CD14-positive monocyte (primary cell): Measurements from ENCODE around the gene FNDC1. TPM values are rescaled to one million over a fixed set of nuclear protein-coding genes. Genes with fewer than 3 reads are reported as not detected.
A peak's percentile ranks its signal among the peaks of the same experiment; 100 is the strongest.

ENCODE experiments used
- DNase-seq, 3 donors: peaks; one replicate each; pipeline ENCODE4 v3.0.0-alpha.2; 2011 to 2022
- H2AFZ ChIP-seq: 2 replicates; pipeline ENCODE4 v1.6.0; 2012; ENCODE audit warnings: mild to moderate bottlenecking, low read depth, low read length, inconsistent platforms; ENCODE audit not compliant: insufficient read depth, poor library complexity, severe bottlenecking
- H3K27ac ChIP-seq, 2 donors: 1 replicate in 1 of 2; 2 replicates in 1 of 2; pipeline ENCODE4 v1.5.1; 2012 to 2013; ENCODE audit warnings: low read length in 2 of 2, control low read depth in 1 of 2, inconsistent platforms in 1 of 2, low read depth in 1 of 2, mild to moderate bottlenecking in 1 of 2
- H3K27me3 ChIP-seq, 2 donors: one replicate each; pipeline versions ENCODE4 v1.6.0 to v1.6.1; 2011 to 2013; ENCODE audit warnings: low read length in 2 of 2; ENCODE audit not compliant: control insufficient read depth in 2 of 2, insufficient read depth in 2 of 2
- H3K36me3 ChIP-seq, 2 donors: replicated peaks in 1 of 2; 1 replicate in 1 of 2; 2 replicates in 1 of 2; pipeline versions ENCODE4 v1.5.1 to v1.6.1; 2012 to 2013; ENCODE audit warnings: low read length in 2 of 2, control low read depth in 1 of 2, inconsistent platforms in 1 of 2, mild to moderate bottlenecking in 1 of 2; ENCODE audit not compliant: insufficient read depth in 2 of 2, control insufficient read depth in 1 of 2
- H3K4me1 ChIP-seq, 2 donors: 1 replicate in 1 of 2; 2 replicates in 1 of 2; pipeline versions ENCODE4 v1.5.1 to v1.6.1; 2012 to 2013; ENCODE audit warnings: low read length in 2 of 2, control low read depth in 1 of 2, inconsistent platforms in 1 of 2, mild to moderate bottlenecking in 1 of 2, moderate library complexity in 1 of 2; ENCODE audit not compliant: insufficient read depth in 2 of 2, control insufficient read depth in 1 of 2
- H3K4me2 ChIP-seq: replicated peaks from 2 replicates; pipeline ENCODE3; 2012; ENCODE audit warnings: low read length, moderate library complexity, mild to moderate bottlenecking; ENCODE audit not compliant: poor library complexity, severe bottlenecking; ENCODE audit errors: extremely low read depth
- H3K4me3 ChIP-seq, 3 experiments: fragments of 200-600 bp in 1 of 3; sonication (generic) in 1 of 3; replicated peaks in 1 of 3; 1 replicate in 2 of 3; 2 replicates in 1 of 3; pipeline ENCODE4 v1.5.1; 2011 to 2013; ENCODE audit warnings: low read length in 3 of 3, mild to moderate bottlenecking in 3 of 3, control low read depth in 2 of 3, low read depth in 2 of 3, inconsistent platforms in 1 of 3, moderate library complexity in 1 of 3
- H3K79me2 ChIP-seq: 2 replicates; pipeline ENCODE4 v1.6.0; 2012; ENCODE audit warnings: mild to moderate bottlenecking, control low read depth, inconsistent platforms, low read length, moderate library complexity; ENCODE audit not compliant: insufficient read depth
- H3K9ac ChIP-seq: 2 replicates; pipeline ENCODE4 v1.6.0; 2017; ENCODE audit warnings: low read length, mild to moderate bottlenecking; ENCODE audit not compliant: insufficient read depth, poor library complexity, severe bottlenecking
- H3K9me3 ChIP-seq, 2 donors: replicated peaks in 1 of 2; 1 replicate in 1 of 2; 2 replicates in 1 of 2; pipeline versions ENCODE4 v1.5.1 to v1.6.1; 2012 to 2013; ENCODE audit warnings: low read length in 2 of 2, control low read depth in 1 of 2; ENCODE audit not compliant: control insufficient read depth in 1 of 2, insufficient read depth in 1 of 2
- H4K20me1 ChIP-seq: 2 replicates; pipeline ENCODE4 v1.6.0; 2012; ENCODE audit warnings: mild to moderate bottlenecking, low read length, control low read depth, moderate library complexity; ENCODE audit not compliant: insufficient read depth
- H3K27ac Mint-ChIP-seq, 7 donors: one replicate each; pipeline ENCODE4 v1.8.0; 2020; ENCODE audit warnings: mild to moderate bottlenecking in 7 of 7, mixed read lengths in 7 of 7, moderate library complexity in 6 of 7, inconsistent platforms in 2 of 7
- H3K27me3 Mint-ChIP-seq, 3 donors: one replicate each; pipeline ENCODE4 v1.8.0; 2021 to 2022; ENCODE audit warnings: low read depth in 3 of 3, mild to moderate bottlenecking in 3 of 3, mixed read lengths in 3 of 3, moderate library complexity in 3 of 3, inconsistent platforms in 1 of 3
- H3K36me3 Mint-ChIP-seq, 2 donors: one replicate each; pipeline ENCODE4 v1.8.0; 2020; ENCODE audit warnings: mixed read lengths in 2 of 2, inconsistent platforms in 1 of 2, mild to moderate bottlenecking in 1 of 2
- H3K4me1 Mint-ChIP-seq: one replicate; pipeline ENCODE4 v1.8.0; 2020; ENCODE audit warnings: mild to moderate bottlenecking, mixed read lengths
- H3K4me3 Mint-ChIP-seq, 2 donors: one replicate each; pipeline ENCODE4 v1.8.0; 2020; ENCODE audit warnings: mild to moderate bottlenecking in 2 of 2, mixed read lengths in 2 of 2, moderate library complexity in 1 of 2
- H3K9me3 Mint-ChIP-seq, 7 donors: one replicate each; pipeline ENCODE4 v1.8.0; 2020 to 2022; ENCODE audit warnings: mixed read lengths in 7 of 7, mild to moderate bottlenecking in 6 of 7, moderate library complexity in 6 of 7, inconsistent platforms in 2 of 7
- WGBS: methylation state at CpG from one replicate; pipeline ENCODE4 v1.1.5; 2013; ENCODE audit warnings: missing lambda C conversion rate; ENCODE audit not compliant: insufficient coverage; 5-methylcytosine and 5-hydroxymethylcytosine counted together
- intact Hi-C, 2 donors: fragments of 100-400 bp; cut with micrococcal nuclease; formaldehyde crosslinking; loops; one replicate each; pipeline versions ENCODE4 v1.15.0 to v1.15.1; 2023
- polyA plus RNA-seq, 3 donors: library from polyadenylated mRNA; depleted of rRNA in 1 of 3; unstranded in 2 of 3; stranded (reverse) in 1 of 3; fragments of 300-500 nt in 2 of 3; fragments of >200 nt in 1 of 3; fragmentation: Illumina TruSeq in 2 of 3; gene quantifications; 1 replicate in 2 of 3; 2 replicates in 1 of 3; pipeline ENCODE4 v1.2.3, GENCODE V29; 2012 to 2021
- TF ChIP-seq, protein P1 (sequence below): fragments of 200-600 bp; IDR thresholded peaks from one replicate; pipeline ENCODE4 v1.8.0; 2022; ENCODE audit warnings: antibody characterized with exemption, mild to moderate bottlenecking

The FNDC1 gene
- polyA plus RNA-seq, 3 donors, result not detected

DNA sequence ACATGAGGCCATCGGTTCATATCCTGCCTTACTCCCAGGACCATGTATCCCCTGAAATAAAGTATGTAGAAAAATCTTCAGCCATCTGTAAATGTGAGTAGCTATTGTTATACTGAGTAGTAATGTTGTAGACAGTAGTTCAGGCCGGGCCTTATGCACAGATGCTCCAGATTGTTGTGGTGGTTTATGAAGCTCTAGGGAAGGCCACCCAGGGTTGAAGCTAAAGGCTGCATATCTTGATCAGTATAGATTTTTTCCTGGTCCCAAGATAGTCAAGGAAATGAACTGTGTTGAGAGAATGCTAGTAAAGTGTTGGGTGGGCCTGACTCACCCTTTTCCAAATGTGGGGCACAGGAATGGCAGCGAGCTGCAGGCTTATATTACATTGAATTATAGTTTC, 81.4 kb downstream of the FNDC1 start:
- H3K4me1 ChIP-seq, result no peaks in the 10 kb centered on the region
- no peaks in the 10 kb centered on the region for H3K36me3 ChIP-seq
- Mint-ChIP-seq H3K4me1 (no peaks in the 10 kb centered on the region), H3K27me3 (peaks cover 4 to 9% (median 4%) of the 10 kb centered on the region in 3 donors), H3K9me3 (peaks cover 0 to 2% (median 0%) of the 10 kb centered on the region in 7 donors), H3K27ac (no peak overlapping the region), H3K4me3 (no peak overlapping the region), H3K36me3 (no peaks in the 10 kb centered on the region)
- H3K4me2 ChIP-seq, result no peak overlapping the region
- no peaks in the 10 kb centered on the region for H4K20me1 ChIP-seq
- no peak for DNase-seq
- H3K9ac ChIP-seq, result no peak overlapping the region
- H3K4me3 ChIP-seq, result no peak overlapping the region
- H3K27ac ChIP-seq, result no peak overlapping the region
- no peaks in the 10 kb centered on the region for H3K9me3 ChIP-seq
- H2AFZ ChIP-seq, result no peak overlapping the region
- H3K79me2 ChIP-seq, result no peaks in the 10 kb centered on the region
- H3K27me3 ChIP-seq, result no peaks in the 10 kb centered on the region
- intact Hi-C loops, result no loop called here
- TF ChIP-seq, protein P1, sequence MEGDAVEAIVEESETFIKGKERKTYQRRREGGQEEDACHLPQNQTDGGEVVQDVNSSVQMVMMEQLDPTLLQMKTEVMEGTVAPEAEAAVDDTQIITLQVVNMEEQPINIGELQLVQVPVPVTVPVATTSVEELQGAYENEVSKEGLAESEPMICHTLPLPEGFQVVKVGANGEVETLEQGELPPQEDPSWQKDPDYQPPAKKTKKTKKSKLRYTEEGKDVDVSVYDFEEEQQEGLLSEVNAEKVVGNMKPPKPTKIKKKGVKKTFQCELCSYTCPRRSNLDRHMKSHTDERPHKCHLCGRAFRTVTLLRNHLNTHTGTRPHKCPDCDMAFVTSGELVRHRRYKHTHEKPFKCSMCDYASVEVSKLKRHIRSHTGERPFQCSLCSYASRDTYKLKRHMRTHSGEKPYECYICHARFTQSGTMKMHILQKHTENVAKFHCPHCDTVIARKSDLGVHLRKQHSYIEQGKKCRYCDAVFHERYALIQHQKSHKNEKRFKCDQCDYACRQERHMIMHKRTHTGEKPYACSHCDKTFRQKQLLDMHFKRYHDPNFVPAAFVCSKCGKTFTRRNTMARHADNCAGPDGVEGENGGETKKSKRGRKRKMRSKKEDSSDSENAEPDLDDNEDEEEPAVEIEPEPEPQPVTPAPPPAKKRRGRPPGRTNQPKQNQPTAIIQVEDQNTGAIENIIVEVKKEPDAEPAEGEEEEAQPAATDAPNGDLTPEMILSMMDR, result no peak
- 69% methylated on average over 1 of the region's 3 CpGs for WGBS

DNA sequence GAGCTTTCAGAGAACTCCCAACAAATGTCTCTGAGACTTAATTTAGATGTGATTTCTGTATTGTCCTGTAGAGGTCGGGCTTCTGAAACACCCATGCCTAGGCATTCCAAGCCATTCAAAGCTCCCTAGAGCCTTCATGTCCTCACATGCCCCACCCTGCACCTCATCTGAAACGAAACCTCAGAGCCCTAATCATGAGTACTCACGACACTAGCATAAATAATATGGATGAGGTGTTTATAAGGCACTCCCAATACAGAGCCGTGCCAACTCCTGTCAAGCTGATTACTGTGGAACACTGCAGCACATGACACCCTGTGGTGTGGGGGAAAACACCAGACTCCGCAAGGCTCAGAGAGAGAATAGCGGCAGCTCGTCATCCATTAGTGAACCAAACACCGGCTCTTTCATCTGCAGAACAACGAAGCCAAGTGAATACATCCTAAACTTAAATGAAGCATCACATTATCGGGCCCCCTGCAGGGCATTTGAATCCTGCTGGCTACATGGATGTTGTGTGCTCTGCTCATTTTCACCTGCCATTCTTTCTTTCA, 83.8 kb downstream of the FNDC1 start:
- H4K20me1 ChIP-seq, result no peaks in the 10 kb centered on the region
- Mint-ChIP-seq H3K27ac (no peak overlapping the region), H3K27me3 (peaks cover 2 to 5% (median 5%) of the 10 kb centered on the region in 3 donors), H3K36me3 (no peaks in the 10 kb centered on the region), H3K9me3 (no peaks in the 10 kb centered on the region), H3K4me1 (no peaks in the 10 kb centered on the region), H3K4me3 (no peak overlapping the region)
- intact Hi-C loops, result no loop called here
- WGBS, result 81% methylated on average over 4 of the region's 10 CpGs
- no peaks in the 10 kb centered on the region for H3K27me3 ChIP-seq
- no peak overlapping the region for H3K4me2 ChIP-seq
- H3K4me3 ChIP-seq, result no peak overlapping the region
- no peak overlapping the region for H2AFZ ChIP-seq
- no peaks in the 10 kb centered on the region for H3K4me1 ChIP-seq
- H3K27ac ChIP-seq, result no peak overlapping the region
- no peaks in the 10 kb centered on the region for H3K79me2 ChIP-seq
- no peaks in the 10 kb centered on the region for H3K9me3 ChIP-seq
- TF ChIP-seq, protein P1, result peak; percentile 78
- no peak overlapping the region for H3K9ac ChIP-seq
- no peaks in the 10 kb centered on the region for H3K36me3 ChIP-seq
- DNase-seq, result peak; percentile 3 to 15 (median 3)
